Measurements from ENCODE around the gene LRRC28.

The LRRC28 gene

GRCh38 chr15:99403597-99403996 lies 152.3 kb downstream of the LRRC28 start:
- DNase-seq = no peak

GRCh38 chr15:99404454-99404853 lies 153.2 kb downstream of the LRRC28 start:
- DNase-seq = no peak

GRCh38 chr15:99406120-99406519 lies 154.8 kb downstream of the LRRC28 start:
- no peak for DNase-seq

- DNase-seq = no peak
Observed at GRCh38 chr15:99406716-99407487, 155.6 kb downstream of the LRRC28 start.

- no peak for DNase-seq
Observed at GRCh38 chr15:99407716-99408115, 156.4 kb downstream of the LRRC28 start.

GRCh38 chr15:99408236-99409096 lies 157.2 kb downstream of the LRRC28 start:
- no peak for DNase-seq

- DNase-seq = no peak
Observed at GRCh38 chr15:99409097-99409473, 157.8 kb downstream of the LRRC28 start.

- DNase-seq = no peak
Observed at GRCh38 chr15:99409560-99409959, 158.3 kb downstream of the LRRC28 start.

GRCh38 chr15:99410477-99410876 lies 159.2 kb downstream of the LRRC28 start:
- no peak for DNase-seq

GRCh38 chr15:99411234-99411633 lies 160.0 kb downstream of the LRRC28 start:
- DNase-seq = no peak

- no peak for DNase-seq
Observed at GRCh38 chr15:99412082-99412481, 160.8 kb downstream of the LRRC28 start.

- no peak for DNase-seq
Observed at GRCh38 chr15:99412626-99413025, 161.3 kb downstream of the LRRC28 start.

GRCh38 chr15:99413955-99414754 lies 162.9 kb downstream of the LRRC28 start:
- DNase-seq = no peak

- DNase-seq = no peak
Observed at GRCh38 chr15:99414755-99415731, 163.8 kb downstream of the LRRC28 start.

GRCh38 chr15:99416191-99417188 lies 165.2 kb downstream of the LRRC28 start:
- no peak for DNase-seq

- no peak for DNase-seq
Observed at GRCh38 chr15:99421172-99421656, 169.9 kb downstream of the LRRC28 start.

- no peak for DNase-seq
Observed at GRCh38 chr15:99421758-99422157, 170.5 kb downstream of the LRRC28 start.

- no peak for DNase-seq
Observed at GRCh38 chr15:99423186-99424130, 172.2 kb downstream of the LRRC28 start.

GRCh38 chr15:99424131-99424571 lies 172.9 kb downstream of the LRRC28 start:
- no peak for DNase-seq

Measured in NCI-H187 treated with DMSO at 0.1 percent for 48 hours (cell line).